OCI-LY3 (cell line): ENCODE results near the gene MBP.

Experiments used
- H2AFZ ChIP-seq: fragments of 200-600, 300-600 bp; shearing (Covaris generic); 2 replicates; pipeline ENCODE4 v1.6.0; 2014; ENCODE audit warnings: antibody characterized with exemption, low read depth, low read length
- H3K27ac ChIP-seq: fragments of 200-600, 300-600 bp; sonication (generic); 2 replicates; pipeline ENCODE4 v1.5.1; 2014; ENCODE audit warnings: mild to moderate bottlenecking, low read length, moderate library complexity, mixed read lengths
- H3K27me3 ChIP-seq: fragments of 200-600, 300-600 bp; sonication (generic); 2 replicates; pipeline ENCODE4 v1.6.1; 2014; ENCODE audit warnings: low read depth, low read length, mixed read lengths
- H3K36me3 ChIP-seq: fragments of 200-600, 300-600 bp; sonication (generic); replicated peaks from 2 replicates; pipeline ENCODE3; 2014; ENCODE audit warnings: low read depth, low read length, mixed read lengths
- H3K4me1 ChIP-seq: fragments of 300-600, 200-600 bp; sonication (generic); 2 replicates; pipeline ENCODE4 v1.6.1; 2014; ENCODE audit warnings: low read length, mixed read lengths
- H3K4me2 ChIP-seq: fragments of 200-600, 300-600 bp; sonication (generic); 2 replicates; pipeline ENCODE4 v1.6.1; 2014; ENCODE audit warnings: low read length, mixed read lengths
- H3K4me3 ChIP-seq: fragments of 300-600, 200-600 bp; sonication (generic); 2 replicates; pipeline ENCODE4 v1.5.1; 2014; ENCODE audit warnings: antibody characterized with exemption, mild to moderate bottlenecking, low read length, moderate library complexity
- H3K79me2 ChIP-seq: fragments of 300-600, 200-600 bp; shearing (Covaris generic); 2 replicates; pipeline ENCODE4 v1.6.1; 2014; ENCODE audit warnings: mild to moderate bottlenecking, low read length, mixed read lengths
- H3K9ac ChIP-seq: fragments of 300-600, 200-600 bp; shearing (Covaris generic); 2 replicates; pipeline ENCODE4 v1.6.0; 2014; ENCODE audit warnings: mild to moderate bottlenecking, low read length, moderate library complexity
- H3K9me3 ChIP-seq: fragments of 200-600, 300-600 bp; shearing (Covaris generic); 2 replicates; pipeline ENCODE4 v1.6.1; 2014; ENCODE audit warnings: low read length, mixed read lengths; ENCODE audit not compliant: insufficient read depth
- H4K20me1 ChIP-seq: fragments of 200-600, 300-600 bp; sonication (generic); 2 replicates; pipeline ENCODE4 v1.6.1; 2016; ENCODE audit warnings: low read length, mixed read lengths; ENCODE audit not compliant: insufficient read depth
- CTCF ChIP-seq: fragments of 200-600, 300-600 bp; sonication (generic); IDR thresholded peaks from 2 replicates; pipeline ENCODE4 v1.5.1; 2014; ENCODE audit warnings: antibody characterized with exemption, low read length, low read depth
- EZH2phosphoT487 ChIP-seq: fragments of 200-600 bp; shearing (Covaris generic); IDR thresholded peaks from 2 replicates; pipeline ENCODE4 v1.6.1; 2018; ENCODE audit warnings: antibody characterized with exemption, mixed run types, low read depth

Gene MBP

GRCh38 chr18:77136076-77136718 is 3.6 kb upstream of the MBP start:
- Histone ChIP-seq H3K4me1 (peaks cover 16% of the 10 kb centered on the region), H3K27me3 (peaks cover 11% of the 10 kb centered on the region; the same call in 1 of the 2 replicates), H4K20me1 (no peaks in the 10 kb centered on the region), H3K4me2 (no peak overlapping the region), H3K4me3 (no peak overlapping the region), H2AFZ (no peak overlapping the region), H3K36me3 (no peaks in the 10 kb centered on the region), H3K9ac (no peak overlapping the region), H3K9me3 (no peaks in the 10 kb centered on the region), H3K27ac (no peak overlapping the region), H3K79me2 (peaks cover 7% of the 10 kb centered on the region)
- TF ChIP-seq EZH2phosphoT487 (no peak), CTCF (no peak)

- TF ChIP-seq CTCF (no peak), EZH2phosphoT487 (no peak)
- H3K4me1 ChIP-seq, result peaks cover 12% of the 10 kb centered on the region
- no peak overlapping the region for H3K4me2 ChIP-seq
- H3K27me3 ChIP-seq, result peaks cover 11% of the 10 kb centered on the region; the same call in 1 of the 2 replicates
- H3K79me2 ChIP-seq, result peaks cover 14% of the 10 kb centered on the region
- peaks cover 2% of the 10 kb centered on the region; the same call in 1 of the 2 replicates for H4K20me1 ChIP-seq
- H3K9ac ChIP-seq, result no peak overlapping the region
- H3K4me3 ChIP-seq, result no peak overlapping the region
- H3K9me3 ChIP-seq, result no peaks in the 10 kb centered on the region
- no peaks in the 10 kb centered on the region for H3K36me3 ChIP-seq
- no peak overlapping the region for H3K27ac ChIP-seq
- H2AFZ ChIP-seq, result no peak overlapping the region
Observed at GRCh38 chr18:77135339-77136075, 2.9 kb upstream of the MBP start.

- peaks cover 9% of the 10 kb centered on the region for H3K4me1 ChIP-seq
- no peak overlapping the region for H3K27ac ChIP-seq
- H4K20me1 ChIP-seq, result peaks cover 6% of the 10 kb centered on the region; the same call in 1 of the 2 replicates
- no peak for TF ChIP-seq CTCF
- TF ChIP-seq EZH2phosphoT487, result no peak
- no peak overlapping the region for H3K4me2 ChIP-seq
- H3K27me3 ChIP-seq, result peaks cover 11% of the 10 kb centered on the region; the same call in 1 of the 2 replicates
- H3K36me3 ChIP-seq, result peaks cover 5% of the 10 kb centered on the region
- no peaks in the 10 kb centered on the region for H3K9me3 ChIP-seq
- H3K4me3 ChIP-seq, result no peak overlapping the region
- peaks cover 23% of the 10 kb centered on the region for H3K79me2 ChIP-seq
- H3K9ac ChIP-seq, result no peak overlapping the region
- no peak overlapping the region for H2AFZ ChIP-seq
Observed at GRCh38 chr18:77134611-77135010, 2.0 kb upstream of the MBP start.

- Histone ChIP-seq H3K79me2 (peaks cover 29% of the 10 kb centered on the region), H3K4me3 (no peak overlapping the region), H2AFZ (no peak overlapping the region), H3K27me3 (peaks cover 11% of the 10 kb centered on the region; the same call in 1 of the 2 replicates), H3K27ac (no peak overlapping the region), H3K9me3 (no peaks in the 10 kb centered on the region), H3K36me3 (peaks cover 11% of the 10 kb centered on the region), H3K4me2 (no peak overlapping the region), H4K20me1 (peaks cover 6% of the 10 kb centered on the region; the same call in 1 of the 2 replicates), H3K4me1 (peaks cover 11% of the 10 kb centered on the region), H3K9ac (no peak overlapping the region)
- no peak for TF ChIP-seq EZH2phosphoT487
- no peak for TF ChIP-seq CTCF
Observed at GRCh38 chr18:77133835-77134496, 1.4 kb upstream of the MBP start.
